GM21737 (cell line): ENCODE measurements around the gene YY1AP1.
"Not testable (repeated sequence)": the region's sequence is repeated elsewhere in the genome, so short reads cannot be mapped to it uniquely, and the experiment has no call there.

Experiments
- ATAC-seq: cut with Tn5 transposase; IDR thresholded peaks from one replicate; pipeline ENCODE4 v1.9.1; 2021; ENCODE audit warnings: mild to moderate bottlenecking, moderate library complexity; ENCODE audit not compliant: unreplicated experiment

Gene YY1AP1

GRCh38 chr1:155648207-155649147 lies 40.1 kb downstream of the YY1AP1 start:
- ATAC-seq, result no peak

DNA sequence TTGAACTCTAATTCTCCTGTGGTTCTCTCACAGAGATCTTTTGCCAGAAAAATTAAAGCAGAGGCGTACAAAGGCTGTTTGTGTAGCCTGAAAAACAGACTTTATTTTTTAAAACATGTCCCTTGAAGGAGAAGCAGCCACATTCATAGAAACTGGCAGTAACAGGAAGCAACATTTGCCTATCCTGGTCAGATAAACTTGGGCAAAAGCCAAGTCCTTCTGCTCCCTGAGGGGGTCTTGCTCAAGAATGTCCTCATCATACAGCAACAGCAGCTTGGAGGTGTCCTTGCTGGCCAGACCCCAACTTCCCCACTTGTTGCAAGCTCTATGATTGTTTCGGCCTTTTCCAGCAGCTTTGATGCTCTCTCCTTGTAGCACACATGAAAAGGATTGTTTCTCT lies 42.3 kb downstream of the YY1AP1 start:
- ATAC-seq, result no peak

DNA sequence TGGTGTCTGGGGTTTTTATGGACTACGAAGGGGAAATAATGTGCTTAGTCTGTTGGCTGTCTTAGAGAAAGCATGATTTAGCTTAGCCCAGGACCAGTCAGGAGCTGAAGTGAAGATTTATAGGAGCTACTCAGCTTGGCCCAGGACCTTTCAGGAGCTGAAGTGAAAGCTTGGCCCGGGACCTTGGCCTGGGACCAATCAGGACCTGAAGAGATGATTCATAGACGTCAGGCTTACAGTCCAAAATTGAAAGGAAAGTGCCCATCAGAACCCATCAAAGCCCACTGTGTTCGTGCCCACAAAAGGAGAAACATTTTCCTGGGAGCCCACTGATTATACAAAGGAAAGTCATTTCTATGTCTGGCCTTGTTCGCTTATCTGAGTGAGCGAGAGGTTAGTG lies 42.9 kb downstream of the YY1AP1 start:
- no peak for ATAC-seq

DNA sequence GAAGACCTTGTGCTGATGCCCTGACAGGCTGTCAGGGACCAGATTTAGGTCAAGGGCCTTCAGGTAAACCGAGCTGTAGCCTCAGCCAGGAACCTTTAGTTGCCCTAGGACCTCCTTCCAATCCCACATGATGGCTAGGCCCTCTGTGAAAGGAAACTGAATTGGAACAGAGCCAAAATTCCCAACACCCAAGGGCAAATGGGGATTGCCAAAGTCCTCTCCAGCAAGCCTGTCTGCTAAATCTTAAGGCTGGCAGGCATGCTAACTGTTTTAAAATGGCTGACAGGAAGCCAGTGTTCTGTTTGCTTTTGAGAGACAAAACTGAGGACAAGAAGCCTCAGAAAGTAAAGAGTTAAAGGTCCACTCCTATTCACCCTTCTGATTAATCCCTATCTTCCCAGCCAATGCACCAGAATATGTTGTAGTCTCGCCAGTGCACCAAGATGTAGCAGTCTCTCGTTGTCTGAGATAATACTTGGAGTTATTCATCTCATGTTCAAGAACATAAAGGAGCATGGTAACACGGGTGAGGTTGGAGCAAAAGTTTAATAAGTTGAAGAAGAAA lies 43.5 kb downstream of the YY1AP1 start:
- ATAC-seq, result no peak

DNA sequence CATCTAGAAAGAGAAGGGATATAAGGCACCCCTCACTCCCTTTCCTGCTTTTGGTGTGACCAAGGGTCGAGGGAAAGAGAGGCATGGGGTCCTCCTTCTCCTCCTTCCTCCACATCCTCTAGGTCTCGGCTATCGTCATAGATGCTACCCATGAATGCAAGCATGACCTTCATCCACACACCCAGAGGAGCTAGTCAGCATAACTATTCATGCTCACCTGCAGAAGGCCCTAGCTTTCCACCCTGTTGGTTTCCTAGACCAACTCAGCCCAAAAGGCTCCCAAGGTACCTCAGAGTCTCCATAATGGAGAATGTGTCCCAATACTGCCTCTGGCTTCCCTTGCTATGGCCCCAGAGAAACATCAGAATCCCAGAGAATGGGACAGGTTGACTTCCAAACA lies 45.3 kb downstream of the YY1AP1 start:
- ATAC-seq, result no peak

GRCh38 chr1:155642559-155643180 lies 45.9 kb downstream of the YY1AP1 start:
- ATAC-seq, result not testable (repeated sequence)

- ATAC-seq, result no peak
These were observed 48.2 kb downstream of the YY1AP1 start for GRCh38 chr1:155640367-155640766.

DNA sequence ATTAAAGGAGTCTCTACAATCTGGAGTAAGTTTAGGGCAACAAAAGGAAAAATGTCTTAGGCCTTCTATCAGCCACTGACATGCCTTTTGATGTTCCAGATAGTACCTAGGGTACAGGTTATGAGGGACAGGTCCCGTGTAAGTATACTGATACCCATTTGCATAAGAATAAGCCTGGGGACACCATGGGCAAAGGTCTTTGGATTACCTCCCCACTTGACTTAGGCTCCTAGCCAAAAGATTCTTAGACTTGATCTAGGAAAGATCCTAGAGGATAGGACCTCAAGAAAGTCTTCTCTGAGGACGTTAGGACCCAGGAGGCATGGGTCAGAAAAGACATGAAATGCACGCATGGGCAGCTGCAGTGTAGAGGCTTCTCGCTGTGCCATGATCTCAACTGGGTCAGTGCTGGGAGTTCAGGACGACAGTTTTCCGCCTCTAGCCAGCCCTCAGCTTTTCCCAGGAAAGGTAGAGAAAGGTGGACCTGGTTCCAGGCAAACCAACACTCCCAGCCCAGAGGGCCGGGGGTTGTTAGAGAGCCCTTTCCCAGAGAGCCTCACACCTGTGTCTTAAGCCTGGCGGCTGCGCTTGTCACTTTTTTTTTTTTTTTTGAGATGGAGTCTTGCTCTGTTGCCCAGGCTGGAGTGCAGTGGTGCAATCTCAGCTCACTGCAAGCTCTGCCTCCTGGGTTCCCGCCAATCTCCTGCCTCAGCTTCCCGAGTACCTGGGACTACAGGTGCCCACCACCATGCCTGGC lies 52.0 kb downstream of the YY1AP1 start:
- no peak for ATAC-seq

- not testable (repeated sequence) for ATAC-seq
These were observed 62.1 kb downstream of the YY1AP1 start for GRCh38 chr1:155626428-155626827.

DNA sequence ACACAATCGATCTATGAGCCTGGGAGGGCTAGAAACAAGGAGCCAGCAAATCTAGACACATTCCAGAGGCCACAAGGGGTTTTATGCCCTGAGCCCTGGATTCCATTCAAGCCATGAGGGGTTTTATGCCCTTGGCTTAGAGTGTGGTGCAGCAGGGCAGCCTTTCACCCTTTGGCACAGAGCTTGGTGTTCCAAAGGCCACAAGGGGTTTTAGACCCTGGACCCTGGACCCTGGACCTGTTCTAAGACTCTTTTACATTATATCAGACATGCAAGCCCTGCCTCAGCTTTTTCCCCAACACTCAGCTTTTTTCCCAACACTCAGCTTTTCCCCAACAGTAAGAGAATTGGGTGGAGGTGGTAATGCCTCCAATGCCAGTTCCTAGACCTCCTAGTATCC lies 65.2 kb downstream of the YY1AP1 start:
- no peak for ATAC-seq

- no peak for ATAC-seq
These were observed 66.4 kb downstream of the YY1AP1 start for GRCh38 chr1:155622191-155622590.

DNA sequence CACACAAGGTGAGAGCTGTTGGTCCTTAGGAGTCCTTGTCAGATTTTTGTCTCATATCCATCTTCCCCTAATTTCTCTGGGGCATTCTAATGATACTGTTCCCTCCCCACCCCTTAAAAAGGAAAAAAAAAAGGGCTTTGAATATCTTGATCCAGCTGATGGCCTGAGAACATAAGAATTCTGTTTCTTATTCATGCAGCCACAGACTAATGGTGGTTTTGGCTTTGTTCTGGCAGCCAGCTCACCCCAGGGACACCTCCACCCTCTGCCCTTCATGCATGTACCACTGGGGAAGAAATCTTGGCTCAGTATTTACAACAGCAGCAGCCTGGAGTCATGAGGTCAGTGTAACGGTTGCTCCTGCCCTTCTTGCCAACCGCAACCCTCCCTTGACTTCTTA lies 75.3 kb downstream of the YY1AP1 start:
- not testable (repeated sequence) for ATAC-seq

GRCh38 chr1:155610257-155610647 lies 78.3 kb downstream of the YY1AP1 start:
- not testable (repeated sequence) for ATAC-seq

DNA sequence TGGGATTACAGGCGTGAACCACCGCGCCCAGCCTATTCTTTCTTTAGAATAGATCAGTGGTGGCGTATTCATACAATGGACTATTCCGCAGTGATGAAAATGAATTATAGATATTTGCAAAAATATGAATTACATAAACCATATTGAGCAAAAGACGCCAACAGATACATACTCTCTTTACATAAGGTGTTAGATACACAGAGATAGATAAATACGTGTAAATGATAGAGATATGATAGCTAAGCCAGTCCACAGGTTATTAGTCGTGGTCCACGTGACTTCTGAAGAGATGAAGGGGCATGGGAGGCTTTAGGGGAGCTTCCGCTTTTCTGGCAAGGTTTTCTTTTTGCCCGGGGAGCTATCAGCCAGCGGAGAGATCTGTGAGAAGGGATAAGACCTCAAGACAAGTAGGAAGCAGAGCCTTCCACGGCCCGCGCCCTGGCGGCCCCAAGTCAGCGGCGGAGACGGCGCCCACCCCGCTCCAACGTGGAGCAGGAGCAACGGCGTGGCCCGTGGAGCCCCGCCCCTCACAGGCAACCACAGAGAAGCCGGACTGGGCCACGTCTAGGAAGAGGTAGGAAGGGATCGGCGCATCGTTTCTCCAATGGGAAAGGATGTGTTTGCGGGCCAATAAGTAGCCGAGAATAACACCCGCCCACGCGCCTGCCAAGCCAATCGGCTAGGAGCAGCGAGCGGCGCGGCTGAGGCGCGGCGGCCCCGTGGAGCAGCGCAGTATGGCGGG lies 78.9 kb downstream of the YY1AP1 start, which contains the start of gene MSTO1:
Gene MSTO1, plus strand, starts transcription at position 704 of the 742 bp plus-strand sequence. Its CDS starts 31 bp downstream, at position 735.
- ATAC-seq, result peak; percentile 88
